Erythroblast (primary cell): Measurements from ENCODE around the gene DCAF12L2.

Experiments
- GATA1 ChIP-seq: IDR thresholded peaks from 2 replicates; pipeline ENCODE4 v1.6.1; 2011; ENCODE audit warnings: low read depth, mild to moderate bottlenecking, control low read depth, low read length, moderate library complexity
- POLR2A ChIP-seq: IDR thresholded peaks from 2 replicates; pipeline ENCODE4 v1.6.1; 2011; ENCODE audit warnings: mild to moderate bottlenecking, low read length

DNA sequence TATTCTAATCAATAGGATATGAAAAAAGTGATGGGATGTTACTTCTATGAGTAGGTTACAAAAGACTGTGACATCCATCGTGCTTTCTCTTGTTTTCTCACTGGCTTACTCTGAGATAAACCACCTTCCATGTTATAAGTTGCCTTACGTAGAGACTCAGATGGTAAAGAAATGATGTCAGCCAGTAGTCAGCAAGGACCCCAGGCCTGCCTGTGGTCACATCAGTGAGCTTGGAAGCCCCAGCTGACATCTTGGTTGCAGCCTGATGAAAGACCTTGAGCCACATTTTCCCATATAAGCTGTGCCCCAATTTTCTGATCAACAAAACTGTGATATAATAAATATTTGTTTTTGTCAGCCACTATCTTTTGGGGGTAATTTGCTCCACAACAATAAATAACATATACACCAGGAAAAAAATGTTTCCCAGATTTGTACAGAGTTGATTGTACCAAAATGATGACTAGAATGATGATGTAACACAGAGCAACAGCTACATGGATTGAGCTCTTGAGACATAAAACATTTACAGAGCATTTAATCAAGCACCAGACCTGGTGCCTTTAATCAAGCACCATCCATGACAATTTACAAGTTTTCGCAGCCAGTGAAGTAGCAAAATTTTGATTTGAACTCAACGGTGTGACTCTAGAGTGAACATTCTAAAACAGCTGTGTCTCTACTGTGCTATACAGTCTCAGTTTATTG, 11.2 kb upstream of the DCAF12L2 start:
- TF ChIP-seq POLR2A, result no peak
- TF ChIP-seq GATA1, result no peak
